Endothelial cell of umbilical vein (primary cell): ENCODE results near the gene AGRN. TPM values are rescaled to one million over a fixed set of nuclear protein-coding genes. Genes with fewer than 3 reads are reported as not detected.

Source experiments
- BruUV-seq: library from RNA; stranded (reverse); fragments of 400-500 nt; replicated peaks from 2 replicates; lab custom pipeline; 2021; lab: Mats Ljungman, UMichigan
- CTCF ChIA-PET: fragments of 300-600, 350-600 bp; sonication (Branson Sonifier 250); formaldehyde crosslinking; loops from one replicate; lab custom pipeline; 2021; ENCODE audit warnings: antibody characterized with exemption, inconsistent platforms; lab: Charles Lee
- POLR2A ChIA-PET: fragments of 300-600, 350-600 bp; sonication (Branson Sonifier 250); formaldehyde crosslinking; loops from one replicate; lab custom pipeline; 2021; ENCODE audit warnings: antibody characterized with exemption, inconsistent platforms; lab: Charles Lee
- DNase-seq: peaks from one replicate; pipeline ENCODE4 v3.0.0-alpha.2; 2011; ENCODE audit warnings: low read depth, low spot score
- FAIRE-seq: peaks from 2 replicates; lab custom pipeline; 2011; peaks lifted over from hg19 to GRCh38; lab: Jason Lieb, UNC
- H2AFZ ChIP-seq: 2 replicates; pipeline ENCODE4 v1.6.0; 2012; ENCODE audit warnings: low read depth, low read length, control low read depth, inconsistent platforms
- H3K27ac ChIP-seq: 2 replicates; pipeline ENCODE4 v1.5.1; 2011; ENCODE audit warnings: low read depth, mild to moderate bottlenecking, control low read depth, low read length, moderate library complexity; ENCODE audit not compliant: insufficient read depth
- H3K27me3 ChIP-seq, 2 experiments: 2 replicates each; pipeline versions ENCODE4 v1.6.0 to v1.6.1; 2011; ENCODE audit warnings: low read length in 2 of 2, mixed read lengths in 1 of 2; ENCODE audit not compliant: control insufficient read depth in 2 of 2, insufficient read depth in 2 of 2
- H3K36me3 ChIP-seq, 2 experiments: 2 replicates in 1 of 2; 3 replicates in 1 of 2; pipeline ENCODE4 v1.5.1; 2011; ENCODE audit warnings: low read length in 2 of 2, mild to moderate bottlenecking in 1 of 2, moderate library complexity in 1 of 2; ENCODE audit not compliant: control insufficient read depth in 2 of 2, insufficient read depth in 2 of 2; ENCODE audit errors: extremely low read depth in 1 of 2
- H3K4me1 ChIP-seq: 3 replicates; pipeline ENCODE4 v1.5.1; 2011; ENCODE audit warnings: mild to moderate bottlenecking, low read length; ENCODE audit not compliant: control insufficient read depth, insufficient read depth; ENCODE audit errors: extremely low read depth
- H3K4me2 ChIP-seq: 2 replicates; pipeline ENCODE4 v1.6.1; 2011; ENCODE audit warnings: low read length, control low read depth, mixed read lengths; ENCODE audit not compliant: insufficient read depth
- H3K4me3 ChIP-seq, 3 experiments: fragments of 200-600 bp in 1 of 3; sonication (generic), shearing (Covaris generic) in 1 of 3; replicated peaks in 1 of 3; 2 replicates each; pipeline ENCODE4 v1.5.1; 2011 to 2016; ENCODE audit warnings: control low read depth in 3 of 3, low read length in 3 of 3, mild to moderate bottlenecking in 2 of 3, inconsistent platforms in 1 of 3, low read depth in 1 of 3, moderate library complexity in 1 of 3; ENCODE audit not compliant: insufficient read depth in 1 of 3
- H3K79me2 ChIP-seq: 2 replicates; pipeline ENCODE4 v1.6.0; 2012; ENCODE audit warnings: low read length, inconsistent platforms; ENCODE audit not compliant: control insufficient read depth, insufficient read depth
- H3K9ac ChIP-seq: replicated peaks from 2 replicates; pipeline ENCODE3; 2011; ENCODE audit warnings: low read length, control low read depth; ENCODE audit not compliant: insufficient read depth; ENCODE audit errors: extremely low read depth
- H3K9me1 ChIP-seq: replicated peaks from 3 replicates; pipeline ENCODE4 v1.6.0; 2011; ENCODE audit warnings: mild to moderate bottlenecking, low read length; ENCODE audit not compliant: control insufficient read depth, insufficient read depth; ENCODE audit errors: extremely low read depth
- H3K9me3 ChIP-seq: replicated peaks from 2 replicates; pipeline ENCODE4 v1.5.1; 2012; ENCODE audit warnings: low read length, inconsistent platforms; ENCODE audit not compliant: control insufficient read depth, insufficient read depth
- H4K20me1 ChIP-seq: replicated peaks from 2 replicates; pipeline ENCODE3; 2011; ENCODE audit warnings: mild to moderate bottlenecking, low read length; ENCODE audit not compliant: control insufficient read depth, insufficient read depth; ENCODE audit errors: extremely low read depth
- CTCF ChIP-seq, 2 donors: IDR thresholded peaks; 1 replicate in 1 of 2; 2 replicates in 1 of 2; pipeline ENCODE4 v1.5.1; 2011; ENCODE audit warnings: low read length in 2 of 2, mild to moderate bottlenecking in 2 of 2, moderate library complexity in 2 of 2, control low read depth in 1 of 2, inconsistent platforms in 1 of 2, low read depth in 1 of 2; ENCODE audit not compliant: insufficient read depth in 1 of 2; ENCODE audit errors: extremely low read depth in 1 of 2
- EZH2 ChIP-seq: IDR thresholded peaks from 2 replicates; pipeline ENCODE4 v1.6.1; 2012; ENCODE audit warnings: borderline replicate concordance, low read depth, mild to moderate bottlenecking, moderate library complexity, low read length, inconsistent platforms; ENCODE audit not compliant: severe bottlenecking
- FOS ChIP-seq: IDR thresholded peaks from 2 replicates; pipeline ENCODE4 v1.6.1; 2011; ENCODE audit warnings: mild to moderate bottlenecking, low read length, moderate library complexity, borderline replicate concordance; ENCODE audit not compliant: insufficient read depth
- GATA2 ChIP-seq: IDR thresholded peaks from 2 replicates; pipeline ENCODE4 v1.7.0; 2011; ENCODE audit warnings: low read depth, mild to moderate bottlenecking, moderate library complexity, mixed read lengths, low read length; ENCODE audit not compliant: insufficient read length, insufficient read depth
- JUN ChIP-seq: IDR thresholded peaks from 2 replicates; pipeline ENCODE4 v1.6.1; 2011; ENCODE audit warnings: borderline replicate concordance, low read depth; ENCODE audit not compliant: insufficient read length, insufficient read depth
- MAX ChIP-seq: IDR thresholded peaks from 2 replicates; pipeline ENCODE4 v1.6.1; 2011; ENCODE audit not compliant: insufficient read depth, insufficient read length
- MYC ChIP-seq: IDR thresholded peaks from one replicate; pipeline ENCODE4 v1.6.1; 2011; ENCODE audit warnings: mild to moderate bottlenecking, low read depth, low read length
- POLR2A ChIP-seq: IDR thresholded peaks from 2 replicates; pipeline ENCODE4 v1.6.1; 2012; ENCODE audit warnings: low read depth, mild to moderate bottlenecking, control low read depth, low read length
- POLR2AphosphoS5 ChIP-seq: IDR thresholded peaks from 2 replicates; pipeline ENCODE4 v1.6.1; 2012; ENCODE audit warnings: low read depth, mild to moderate bottlenecking, control low read depth, low read length, moderate library complexity; ENCODE audit not compliant: insufficient read depth
- dilution Hi-C: fragments of 300-500 bp; cut with MboI; formaldehyde crosslinking; loops from one replicate; pipeline ENCODE4 v1.15.0; 2019; ENCODE audit warnings: low sequenced_read_pairs; ENCODE audit not compliant: extremely low pct_ligation_motif_present
- intact Hi-C: fragments of 100-400 bp; cut with micrococcal nuclease; formaldehyde crosslinking; loops from one replicate; pipeline ENCODE4 v1.10.0; 2022
- polyA plus RNA-seq, 4 experiments: library from polyadenylated mRNA; depleted of rRNA in 3 of 4; stranded (reverse) in 3 of 4; unstranded in 1 of 4; fragments of >200 nt; gene quantifications; 2 replicates each; pipeline versions ENCODE4 v1.2.1 to v1.2.3, GENCODE V29; 2011 to 2012; ENCODE audit warnings: missing spikeins in 1 of 4
- total RNA-seq: library from RNA; stranded (reverse); gene quantifications from 2 replicates; pipeline ENCODE4 v1.2.3, GENCODE V29; 2021

The AGRN gene
- total and polyA plus RNA-seq, 2 donors (not counting 3 experiments of a cell fraction or from before 2014, with no cell fraction given), result 66.6 to 67.8 TPM

GRCh38 chr1:1073743-1074587 lies 54.0 kb downstream of the AGRN start, which contains the start of gene RNF223:
RNF223 (minus strand) TSS chr1:1074306; CDS start chr1:1072566, 1,740 bp downstream.
- Histone ChIP-seq H3K9me3 (no peaks in the 10 kb centered on the region), H2AFZ (no peak within 1 kb of the TSS), H4K20me1 (no peaks in the 10 kb centered on the region), H3K4me3 (no peak within 1 kb of the TSS), H3K27me3 (no peaks in the 10 kb centered on the region), H3K36me3 (no peaks in the 10 kb centered on the region), H3K79me2 (no peaks in the 10 kb centered on the region), H3K4me2 (no peak within 1 kb of the TSS), H3K9me1 (no peaks in the 10 kb centered on the region), H3K4me1 (no peaks in the 10 kb centered on the region), H3K27ac (no peak within 1 kb of the TSS), H3K9ac (no peak within 1 kb of the TSS)
- dilution Hi-C loops (no loop called here), intact Hi-C loops (no loop called here)
- DNase-seq (no peak), FAIRE-seq (no peak)
- BruUV-seq, result no TSS peak
- CTCF ChIA-PET, result interaction anchor here (1.7 kb wide), 1 partner anchor 218 kb away, joined by 3 read pairs; no protein-coding TSS in a partner anchor
- POLR2A ChIA-PET, result no interaction called here
- no peak for TF ChIP-seq MYC
- TF ChIP-seq CTCF (IDR thresholded peaks at IDR 0.05; ENCODE audit: extremely low read depth in 1 of 2, insufficient read depth in 1 of 2, low read depth in 1 of 2, low read length in 2 of 2), result no peak
- TF ChIP-seq JUN, result no peak
- no peak for TF ChIP-seq GATA2
- TF ChIP-seq POLR2AphosphoS5, result no peak
- TF ChIP-seq MAX, result no peak
- no peak for TF ChIP-seq FOS
- no peak for TF ChIP-seq POLR2A
- TF ChIP-seq EZH2, result no peak
